ENCODE results near the gene TENT4B. TPM values are rescaled to one million over a fixed set of nuclear protein-coding genes. Genes with fewer than 3 reads are reported as not detected.

The TENT4B gene
- total RNA-seq, 1 experiment from 2014 or later, result 28.6 TPM

GRCh38 chr16:50173316-50173715 is 20.2 kb downstream of the TENT4B start:
- Mint-ChIP-seq H3K36me3 (ENCODE audit: insufficient read depth, unreplicated experiment) (peaks cover 22% of the 10 kb centered on the region), H3K4me1 (ENCODE audit: low read depth, unreplicated experiment) (peaks cover 7% of the 10 kb centered on the region), H3K4me3 (ENCODE audit: unreplicated experiment) (no peak overlapping the region), H3K9me3 (ENCODE audit: unreplicated experiment) (no peaks in the 10 kb centered on the region), H3K27ac (ENCODE audit: unreplicated experiment) (no peak overlapping the region), H3K27me3 (ENCODE audit: insufficient read depth, unreplicated experiment) (no peaks in the 10 kb centered on the region)
- ChIA-PET POLR2A (no interaction called here), CTCF (interaction anchor here (1.0 kb wide), 1 partner anchor 149 kb away, joined by 3 read pairs; the partner anchor contains the start of gene CNEP1R1)
- no peak overlapping the region for H3K4me3 ChIP-seq (ENCODE audit: low read depth, low read length)
- no peaks in the 10 kb centered on the region for H3K9me3 ChIP-seq
- TF ChIP-seq CTCF (IDR thresholded peaks at IDR 0.05; ENCODE audit: insufficient read depth in 1 of 2, low read depth in 1 of 2, low read length in 1 of 2, severe bottlenecking in 1 of 2, unreplicated experiment in 1 of 2), result no peak
- BruUV-seq (replicated peaks), result no TSS peak
- H3K27me3 ChIP-seq (replicated peaks; ENCODE audit: control insufficient read depth, insufficient read depth, low read length), result no peaks in the 10 kb centered on the region
- no peaks in the 10 kb centered on the region; the same call in 1 of the 2 replicates for H3K4me1 ChIP-seq
- no peak for DNase-seq
- intact Hi-C loops (cut with micrococcal nuclease; ENCODE audit: unreplicated experiment), result no loop called here
- no peaks in the 10 kb centered on the region for H3K36me3 ChIP-seq (ENCODE audit: control insufficient read depth, insufficient read depth, low read length)

- H3K27me3 ChIP-seq (replicated peaks; ENCODE audit: control insufficient read depth, insufficient read depth, low read length), result no peaks in the 10 kb centered on the region
- no peaks in the 10 kb centered on the region for H3K9me3 ChIP-seq
- CTCF ChIA-PET, result interaction anchor here (0.6 kb wide), 1 partner anchor 67 kb away, joined by 3 read pairs; no protein-coding TSS in a partner anchor
- intact Hi-C loops (cut with micrococcal nuclease; ENCODE audit: unreplicated experiment), result no loop called here
- no peaks in the 10 kb centered on the region for H3K9me3 Mint-ChIP-seq (ENCODE audit: unreplicated experiment)
- DNase-seq, result no peak
- no peaks in the 10 kb centered on the region for H3K27me3 Mint-ChIP-seq (ENCODE audit: insufficient read depth, unreplicated experiment)
- no peak overlapping the region for H3K4me3 ChIP-seq (ENCODE audit: low read depth, low read length)
- no peaks in the 10 kb centered on the region for H3K4me1 ChIP-seq
- POLR2A ChIA-PET, result no interaction called here
- peaks cover 10% of the 10 kb centered on the region for H3K36me3 Mint-ChIP-seq (ENCODE audit: insufficient read depth, unreplicated experiment)
- TF ChIP-seq CTCF (IDR thresholded peaks at IDR 0.05; ENCODE audit: insufficient read depth in 1 of 2, low read depth in 1 of 2, low read length in 1 of 2, severe bottlenecking in 1 of 2, unreplicated experiment in 1 of 2), result no peak
- BruUV-seq (replicated peaks), result no TSS peak
- H3K4me3 Mint-ChIP-seq (ENCODE audit: unreplicated experiment), result no peak overlapping the region
- no peak overlapping the region for H3K27ac Mint-ChIP-seq (ENCODE audit: unreplicated experiment)
- H3K4me1 Mint-ChIP-seq (ENCODE audit: low read depth, unreplicated experiment), result peaks cover 7% of the 10 kb centered on the region
- no peaks in the 10 kb centered on the region for H3K36me3 ChIP-seq (ENCODE audit: control insufficient read depth, insufficient read depth, low read length)
These were observed 25.4 kb downstream of the TENT4B start for GRCh38 chr16:50178491-50178941.

GRCh38 chr16:50182441-50182840 is 29.3 kb downstream of the TENT4B start:
- no peak overlapping the region for H3K4me3 Mint-ChIP-seq (ENCODE audit: unreplicated experiment)
- no peak overlapping the region for H3K27ac Mint-ChIP-seq (ENCODE audit: unreplicated experiment)
- intact Hi-C loops (cut with micrococcal nuclease; ENCODE audit: unreplicated experiment), result no loop called here
- H3K36me3 ChIP-seq (ENCODE audit: control insufficient read depth, insufficient read depth, low read length), result peaks cover 1% of the 10 kb centered on the region; the same call in 1 of the 2 replicates
- H3K27me3 Mint-ChIP-seq (ENCODE audit: insufficient read depth, unreplicated experiment), result no peaks in the 10 kb centered on the region
- ChIA-PET CTCF (interaction anchor here (0.6 to 1.1 kb wide), 2 partner anchors 28 to 147 kb away, joined by 3 to 4 read pairs; no protein-coding TSS in a partner anchor), POLR2A (no interaction called here)
- no peaks in the 10 kb centered on the region for H3K27me3 ChIP-seq (replicated peaks; ENCODE audit: control insufficient read depth, insufficient read depth, low read length)
- peaks cover 38% of the 10 kb centered on the region for H3K4me1 Mint-ChIP-seq (ENCODE audit: low read depth, unreplicated experiment)
- H3K36me3 Mint-ChIP-seq (ENCODE audit: insufficient read depth, unreplicated experiment), result peaks cover 5% of the 10 kb centered on the region
- peaks cover 19% of the 10 kb centered on the region for H3K4me1 ChIP-seq
- BruUV-seq (replicated peaks), result no TSS peak
- DNase-seq, result no peak
- H3K4me3 ChIP-seq (ENCODE audit: low read depth, low read length), result no peak overlapping the region
- TF ChIP-seq CTCF (IDR thresholded peaks at IDR 0.05; ENCODE audit: insufficient read depth in 1 of 2, low read depth in 1 of 2, low read length in 1 of 2, severe bottlenecking in 1 of 2, unreplicated experiment in 1 of 2), result no peak
- no peaks in the 10 kb centered on the region for H3K9me3 ChIP-seq
- H3K9me3 Mint-ChIP-seq (ENCODE audit: unreplicated experiment), result no peaks in the 10 kb centered on the region
